Activated T-helper 2 cell treated with anti-CD3 and anti-CD28 coated beads, Interferon-gamma antibody, Interleukin-2, Interleukin-4, amounts not matched to agents 10 μg/mL and 5 μg/mL and 100 μg/mL, durations not matched to agents 14 hours and 24 hours and 36 hours (primary cell): Measurements from ENCODE around the gene HMGXB3. TPM values are rescaled to one million over a fixed set of nuclear protein-coding genes. Genes with fewer than 3 reads are reported as not detected.
"Not testable (repeated sequence)": the region's sequence is repeated elsewhere in the genome, so short reads cannot be mapped to it uniquely, and the experiment has no call there.

Source experiments
- DNase-seq: peaks from one replicate; pipeline ENCODE4 v3.0.0; 2021; ENCODE audit warnings: low spot score
- H3K27ac Mint-ChIP-seq: one replicate; pipeline ENCODE4 v1.8.0; 2021; ENCODE audit warnings: mixed read lengths
- H3K27me3 Mint-ChIP-seq: one replicate; pipeline ENCODE4 v1.8.0; 2021; ENCODE audit warnings: low read depth, mixed read lengths
- H3K36me3 Mint-ChIP-seq: one replicate; pipeline ENCODE4 v1.8.0; 2021; ENCODE audit warnings: low read depth, mixed read lengths
- H3K4me1 Mint-ChIP-seq: one replicate; pipeline ENCODE4 v1.8.0; 2021; ENCODE audit warnings: low read depth, mixed read lengths
- H3K4me3 Mint-ChIP-seq: one replicate; pipeline ENCODE4 v1.8.0; 2021; ENCODE audit warnings: low read depth, mild to moderate bottlenecking, moderate library complexity, mixed read lengths
- H3K9me3 Mint-ChIP-seq: one replicate; pipeline ENCODE4 v1.8.0; 2021; ENCODE audit warnings: mixed read lengths
- intact Hi-C: fragments of 100-400 bp; cut with micrococcal nuclease; formaldehyde crosslinking; loops from one replicate; pipeline ENCODE4 v1.15.1; 2023
- total RNA-seq: library from RNA; stranded (reverse); gene quantifications from 2 replicates; pipeline ENCODE4 v1.2.3, GENCODE V29; 2022

HMGXB3 gene
- total RNA-seq, 1 donor from 2014 or later, result 39.6 TPM

DNA sequence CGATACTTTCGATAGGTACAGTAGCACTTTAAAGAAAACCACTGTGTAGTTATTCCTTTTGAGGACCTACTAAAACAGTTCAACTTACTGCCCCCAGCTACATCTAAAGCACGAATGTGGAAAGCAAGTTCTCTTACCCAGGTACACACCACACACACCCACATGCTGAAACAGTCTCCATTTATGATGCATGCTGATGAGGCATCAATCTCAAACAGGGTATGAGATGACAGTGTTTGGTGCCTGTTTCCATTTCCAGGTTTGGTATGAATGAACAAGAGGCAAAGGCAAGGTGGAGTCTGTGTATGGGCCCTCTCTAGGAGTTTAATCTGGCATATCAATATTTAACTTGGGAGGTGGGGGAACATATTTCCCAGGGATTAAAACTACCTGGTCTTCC lies 13.9 kb downstream of the HMGXB3 start:
- H3K4me1 Mint-ChIP-seq, result peaks cover 7% of the 10 kb centered on the region
- H3K4me3 Mint-ChIP-seq, result no peak overlapping the region
- H3K27ac Mint-ChIP-seq, result no peak overlapping the region
- intact Hi-C loops, result no loop called here
- H3K36me3 Mint-ChIP-seq, result peaks cover 93% of the 10 kb centered on the region
- H3K27me3 Mint-ChIP-seq, result no peaks in the 10 kb centered on the region
- peaks cover 14% of the 10 kb centered on the region for H3K9me3 Mint-ChIP-seq
- DNase-seq, result no peak

DNA sequence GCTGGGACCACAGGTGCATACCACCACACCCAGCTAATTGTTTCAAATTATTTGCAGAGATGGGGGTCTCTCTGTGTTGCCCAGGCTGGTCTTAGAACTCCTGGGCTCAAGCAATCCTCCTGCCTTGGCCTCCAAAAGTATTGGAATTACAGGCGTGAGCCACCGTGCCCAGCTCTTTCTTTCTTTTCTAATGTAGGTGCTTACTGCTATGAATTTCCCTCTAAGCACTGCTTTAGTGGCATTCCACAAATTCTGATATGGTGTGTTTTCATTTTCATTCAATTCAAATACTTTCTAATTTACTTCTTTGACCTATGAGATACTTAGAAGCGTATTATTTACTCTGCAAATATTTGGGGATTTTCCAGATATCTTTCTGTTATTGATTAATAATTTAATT lies 14.9 kb downstream of the HMGXB3 start:
- Mint-ChIP-seq H3K27ac (no peak overlapping the region), H3K36me3 (peaks cover 92% of the 10 kb centered on the region), H3K27me3 (no peaks in the 10 kb centered on the region), H3K4me1 (peaks cover 11% of the 10 kb centered on the region), H3K9me3 (peaks cover 14% of the 10 kb centered on the region), H3K4me3 (no peak overlapping the region)
- intact Hi-C loops, result no loop called here
- DNase-seq, result no peak

- Mint-ChIP-seq H3K9me3 (peaks cover 14% of the 10 kb centered on the region), H3K27me3 (no peaks in the 10 kb centered on the region), H3K4me3 (no peak overlapping the region), H3K4me1 (peaks cover 11% of the 10 kb centered on the region), H3K27ac (no peak overlapping the region), H3K36me3 (peaks cover 92% of the 10 kb centered on the region)
- intact Hi-C loops, result no loop called here
- no peak for DNase-seq
Observed at GRCh38 chr5:150016537-150016936, 16.0 kb downstream of the HMGXB3 start.

- DNase-seq, result no peak
- Mint-ChIP-seq H3K27ac (no peak overlapping the region), H3K27me3 (no peaks in the 10 kb centered on the region), H3K36me3 (peaks cover 95% of the 10 kb centered on the region), H3K4me3 (no peak overlapping the region), H3K4me1 (peaks cover 19% of the 10 kb centered on the region), H3K9me3 (peaks cover 14% of the 10 kb centered on the region)
- intact Hi-C loops, result no loop called here
Observed at GRCh38 chr5:150017226-150018005, 16.9 kb downstream of the HMGXB3 start.

DNA sequence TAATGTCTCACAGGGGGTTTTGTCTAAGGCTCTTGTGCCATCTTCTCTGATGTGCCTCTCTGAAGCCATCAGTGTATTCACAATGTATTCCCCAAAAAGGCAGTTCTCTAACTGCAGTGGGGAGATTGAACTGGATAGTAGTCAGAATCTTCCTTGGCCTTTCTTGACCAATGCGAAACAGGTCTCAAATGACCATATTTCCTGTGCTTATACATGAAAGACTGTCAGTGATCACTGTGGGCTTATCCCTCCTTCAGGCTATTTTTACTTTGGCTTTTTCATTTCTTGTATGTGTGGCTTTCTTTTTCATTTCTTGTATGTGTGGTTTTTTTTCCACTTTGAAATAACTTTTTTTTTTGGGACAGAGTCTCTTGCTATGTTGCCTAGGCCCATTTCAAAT lies 19.7 kb downstream of the HMGXB3 start:
- Mint-ChIP-seq H3K4me3 (no peak overlapping the region), H3K27ac (peak overlapping the region; percentile 55), H3K36me3 (peaks cover 83% of the 10 kb centered on the region), H3K4me1 (peaks cover 19% of the 10 kb centered on the region), H3K9me3 (peaks cover 11% of the 10 kb centered on the region), H3K27me3 (no peaks in the 10 kb centered on the region)
- intact Hi-C loops, result no loop called here
- no peak for DNase-seq

DNA sequence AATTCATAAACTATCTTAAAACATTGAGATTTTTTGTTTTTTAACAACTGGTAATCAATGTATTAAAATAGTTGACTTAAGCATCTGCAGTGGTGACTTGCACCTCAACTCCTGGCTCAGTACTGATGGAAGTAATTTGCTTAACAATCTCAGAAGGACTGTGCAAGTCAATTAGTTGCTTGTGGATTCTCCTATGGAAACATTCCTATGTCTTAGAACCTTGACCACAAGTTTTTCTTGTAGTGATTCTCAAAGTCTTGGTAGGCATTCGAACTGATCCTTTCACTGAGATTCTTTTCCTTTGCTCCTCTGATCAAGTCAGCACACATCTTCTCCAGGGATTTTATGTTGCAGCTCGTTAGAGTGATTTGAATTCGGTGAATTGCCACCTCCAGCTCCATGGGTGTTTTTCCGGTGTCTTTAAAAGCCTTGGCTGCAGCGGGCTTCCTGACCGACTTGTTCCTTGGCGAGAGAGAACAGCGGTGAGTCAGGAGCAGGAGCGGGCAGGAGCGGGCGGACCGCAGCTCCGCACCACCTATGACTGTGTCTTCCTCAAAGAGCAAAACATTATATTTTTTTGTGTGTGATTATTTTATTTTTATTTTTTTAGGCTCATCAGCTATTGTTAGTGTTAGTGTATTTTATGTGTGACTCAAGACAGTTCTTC lies 21.1 kb downstream of the HMGXB3 start:
- H3K4me3 Mint-ChIP-seq, result no peak overlapping the region
- peaks cover 19% of the 10 kb centered on the region for H3K4me1 Mint-ChIP-seq
- peaks cover 3% of the 10 kb centered on the region for H3K9me3 Mint-ChIP-seq
- peak overlapping the region; percentile 67 for H3K27ac Mint-ChIP-seq
- peaks cover 83% of the 10 kb centered on the region for H3K36me3 Mint-ChIP-seq
- intact Hi-C loops, result no loop called here
- DNase-seq, result no peak
- no peaks in the 10 kb centered on the region for H3K27me3 Mint-ChIP-seq

DNA sequence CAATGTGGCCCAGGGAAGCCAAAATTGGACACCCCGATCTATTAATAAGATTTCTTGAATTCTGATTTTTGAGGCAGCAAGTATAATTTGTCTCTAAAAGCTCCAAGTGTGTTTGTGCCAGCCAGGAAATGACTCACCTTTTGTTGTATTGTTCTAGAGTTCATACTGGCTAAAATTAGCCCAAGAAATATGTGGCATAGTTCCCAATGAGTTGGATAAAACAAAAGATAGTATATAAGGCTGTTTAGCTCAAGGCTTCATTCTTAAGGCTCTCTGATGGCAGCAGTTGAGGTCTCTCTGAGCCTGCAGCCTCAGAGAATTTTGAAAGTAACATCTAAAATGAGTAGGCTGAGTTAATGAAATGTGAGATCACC lies 21.6 kb downstream of the HMGXB3 start:
- peaks cover 82% of the 10 kb centered on the region for H3K36me3 Mint-ChIP-seq
- no peak for DNase-seq
- peak overlapping the region; percentile 67 for H3K27ac Mint-ChIP-seq
- no peak overlapping the region for H3K4me3 Mint-ChIP-seq
- intact Hi-C loops, result no loop called here
- H3K9me3 Mint-ChIP-seq, result no peaks in the 10 kb centered on the region
- H3K4me1 Mint-ChIP-seq, result peaks cover 19% of the 10 kb centered on the region
- H3K27me3 Mint-ChIP-seq, result no peaks in the 10 kb centered on the region

GRCh38 chr5:150022681-150023080 lies 22.1 kb downstream of the HMGXB3 start:
- no peaks in the 10 kb centered on the region for H3K27me3 Mint-ChIP-seq
- DNase-seq, result no peak
- H3K4me1 Mint-ChIP-seq, result peaks cover 16% of the 10 kb centered on the region
- no peak overlapping the region for H3K4me3 Mint-ChIP-seq
- no peak overlapping the region for H3K27ac Mint-ChIP-seq
- peaks cover 77% of the 10 kb centered on the region for H3K36me3 Mint-ChIP-seq
- H3K9me3 Mint-ChIP-seq, result no peaks in the 10 kb centered on the region
- intact Hi-C loops, result no loop called here

- H3K36me3 Mint-ChIP-seq, result peaks cover 78% of the 10 kb centered on the region
Observed at GRCh38 chr5:150023136-150023535, 22.6 kb downstream of the HMGXB3 start.

GRCh38 chr5:150024346-150024984 lies 23.9 kb downstream of the HMGXB3 start:
- intact Hi-C loops, result no loop called here
- Mint-ChIP-seq H3K9me3 (no peaks in the 10 kb centered on the region), H3K4me3 (no peak overlapping the region), H3K36me3 (peaks cover 76% of the 10 kb centered on the region), H3K27me3 (no peaks in the 10 kb centered on the region), H3K27ac (no peak overlapping the region), H3K4me1 (peaks cover 14% of the 10 kb centered on the region)
- no peak for DNase-seq

More at GRCh38 chr5:150023136-150023535, 22.6 kb downstream of the HMGXB3 start:
- no peak overlapping the region for H3K27ac Mint-ChIP-seq
- H3K4me1 Mint-ChIP-seq, result peaks cover 16% of the 10 kb centered on the region
- no peak for DNase-seq
- intact Hi-C loops, result no loop called here
- H3K4me3 Mint-ChIP-seq, result no peak overlapping the region
- no peaks in the 10 kb centered on the region for H3K9me3 Mint-ChIP-seq
- no peaks in the 10 kb centered on the region for H3K27me3 Mint-ChIP-seq

DNA sequence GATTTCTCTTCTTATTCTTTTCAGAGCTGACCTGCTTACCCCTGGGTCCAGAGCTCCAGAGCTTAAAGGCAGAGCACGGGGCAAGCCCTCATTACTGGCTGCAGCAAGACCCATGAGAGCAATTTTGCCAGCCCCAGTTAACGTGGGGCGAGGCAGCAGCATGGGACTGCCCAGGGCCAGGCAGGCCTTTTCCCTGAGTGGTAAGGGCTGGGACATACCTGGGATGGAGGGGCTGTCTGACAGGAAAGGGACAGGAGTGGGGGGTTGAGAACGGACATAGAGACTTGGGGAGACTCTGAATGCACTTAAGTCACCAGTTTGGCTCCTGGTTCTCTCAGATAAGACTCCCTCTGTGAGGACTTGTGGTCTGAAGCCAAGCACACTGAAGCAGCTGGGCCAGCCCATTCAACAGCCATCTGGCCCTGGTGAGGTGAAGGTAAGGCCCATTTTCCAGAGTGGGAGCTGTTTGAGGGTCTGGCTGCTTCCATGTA lies 26.2 kb downstream of the HMGXB3 start:
- H3K36me3 Mint-ChIP-seq, result peaks cover 70% of the 10 kb centered on the region
- no peak overlapping the region for H3K4me3 Mint-ChIP-seq
- intact Hi-C loops, result no loop called here

GRCh38 chr5:150028047-150028446 lies 27.5 kb downstream of the HMGXB3 start:
- H3K4me1 Mint-ChIP-seq, H3K27ac Mint-ChIP-seq, H3K4me3 Mint-ChIP-seq, H3K27me3 Mint-ChIP-seq, intact Hi-C loops, DNase-seq, H3K9me3 Mint-ChIP-seq: not testable (repeated sequence)
- H3K36me3 Mint-ChIP-seq, result peaks cover 68% of the 10 kb centered on the region

More for the DNA sequence above, 26.2 kb downstream of the HMGXB3 start:
- no peaks in the 10 kb centered on the region for H3K9me3 Mint-ChIP-seq
- peaks cover 6% of the 10 kb centered on the region for H3K4me1 Mint-ChIP-seq
- H3K27ac Mint-ChIP-seq, result no peak overlapping the region
- no peaks in the 10 kb centered on the region for H3K27me3 Mint-ChIP-seq
- no peak for DNase-seq

- intact Hi-C loops, result no loop called here
- Mint-ChIP-seq H3K9me3 (no peaks in the 10 kb centered on the region), H3K4me3 (no peak overlapping the region), H3K27me3 (no peaks in the 10 kb centered on the region), H3K4me1 (no peaks in the 10 kb centered on the region), H3K27ac (no peak overlapping the region), H3K36me3 (peaks cover 83% of the 10 kb centered on the region)
- DNase-seq, result no peak
Observed at GRCh38 chr5:150033334-150033733, 32.8 kb downstream of the HMGXB3 start.
